Measurements from ENCODE around the gene SPDYE4.

DNA sequence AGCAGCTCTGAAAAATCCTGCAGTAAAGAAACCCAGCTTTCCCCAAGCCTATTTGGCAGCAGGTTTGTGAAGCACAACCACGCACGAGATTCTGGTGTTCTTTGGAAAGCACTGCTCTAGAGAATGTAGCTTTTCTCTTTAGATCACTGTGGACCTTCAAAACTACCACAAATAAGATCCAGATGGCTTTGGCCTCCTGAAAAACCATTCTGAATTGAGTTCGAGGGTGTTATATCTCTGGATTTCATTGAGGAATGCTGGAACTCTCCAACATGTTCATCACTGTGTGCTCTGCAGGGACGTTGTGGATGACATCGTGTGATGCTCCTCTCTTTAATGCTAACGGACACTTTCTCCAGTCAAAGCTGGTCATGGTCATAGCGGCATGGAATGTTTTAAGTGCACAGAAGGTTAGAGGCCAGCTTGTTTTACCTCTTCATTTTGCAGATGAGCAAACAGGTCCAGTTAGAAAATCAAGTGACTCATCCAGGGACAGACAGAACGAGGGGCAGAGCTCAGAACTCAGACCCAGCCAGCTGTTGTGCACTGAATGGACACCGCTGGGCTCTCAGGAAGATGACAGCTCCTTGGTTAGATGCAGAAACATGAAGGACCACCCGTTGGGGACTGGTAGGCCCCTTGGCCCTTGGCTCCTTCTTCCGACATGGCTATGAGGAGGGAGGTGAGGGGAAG lies 50.9 kb downstream of the SPDYE4 start:
- TF ChIP-seq, protein P1, sequence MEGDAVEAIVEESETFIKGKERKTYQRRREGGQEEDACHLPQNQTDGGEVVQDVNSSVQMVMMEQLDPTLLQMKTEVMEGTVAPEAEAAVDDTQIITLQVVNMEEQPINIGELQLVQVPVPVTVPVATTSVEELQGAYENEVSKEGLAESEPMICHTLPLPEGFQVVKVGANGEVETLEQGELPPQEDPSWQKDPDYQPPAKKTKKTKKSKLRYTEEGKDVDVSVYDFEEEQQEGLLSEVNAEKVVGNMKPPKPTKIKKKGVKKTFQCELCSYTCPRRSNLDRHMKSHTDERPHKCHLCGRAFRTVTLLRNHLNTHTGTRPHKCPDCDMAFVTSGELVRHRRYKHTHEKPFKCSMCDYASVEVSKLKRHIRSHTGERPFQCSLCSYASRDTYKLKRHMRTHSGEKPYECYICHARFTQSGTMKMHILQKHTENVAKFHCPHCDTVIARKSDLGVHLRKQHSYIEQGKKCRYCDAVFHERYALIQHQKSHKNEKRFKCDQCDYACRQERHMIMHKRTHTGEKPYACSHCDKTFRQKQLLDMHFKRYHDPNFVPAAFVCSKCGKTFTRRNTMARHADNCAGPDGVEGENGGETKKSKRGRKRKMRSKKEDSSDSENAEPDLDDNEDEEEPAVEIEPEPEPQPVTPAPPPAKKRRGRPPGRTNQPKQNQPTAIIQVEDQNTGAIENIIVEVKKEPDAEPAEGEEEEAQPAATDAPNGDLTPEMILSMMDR (conservative IDR thresholded peaks at IDR 0.05; ENCODE audit: low read length): no peak
- no peak for TF ChIP-seq EZH2phosphoT487 (IDR thresholded peaks at IDR 0.05; ENCODE audit: borderline replicate concordance)
